HL-60 (cell line): Measurements from ENCODE around the gene SMARCA4.

ENCODE experiments used
- DNase-seq, 2 experiments: peaks; one replicate each; pipeline ENCODE4 v3.0.0-alpha.2; 2010 to 2020; ENCODE audit warnings: low read depth in 1 of 2, low spot score in 1 of 2
- H3K27ac ChIP-seq: fragments of 250-450 bp; sonication (Bioruptor Pico); replicated peaks from 2 replicates; pipeline ENCODE4 v1.5.1; 2020; ENCODE audit warnings: mild to moderate bottlenecking, moderate library complexity
- H3K27me3 ChIP-seq: fragments of 250-450 bp; sonication (Bioruptor Pico); 2 replicates; pipeline ENCODE4 v1.5.1; 2021; ENCODE audit warnings: mild to moderate bottlenecking, moderate library complexity; ENCODE audit not compliant: insufficient read depth, poor library complexity, severe bottlenecking
- H3K4me3 ChIP-seq: replicated peaks from 2 replicates; pipeline ENCODE4 v1.5.1; 2011; ENCODE audit warnings: mild to moderate bottlenecking, control low read depth, low read length; ENCODE audit not compliant: insufficient read depth
- CTCF ChIP-seq: IDR thresholded peaks from one replicate; pipeline ENCODE4 v1.5.1; 2011; ENCODE audit warnings: low read length, control low read depth, inconsistent platforms; ENCODE audit not compliant: insufficient read depth
- GABPA ChIP-seq: IDR thresholded peaks from 2 replicates; pipeline ENCODE4 v1.6.1; 2012; ENCODE audit warnings: low read depth
- POLR2AphosphoS5 ChIP-seq: IDR thresholded peaks from 2 replicates; pipeline ENCODE4 v1.6.1; 2012; ENCODE audit warnings: low read depth
- REST ChIP-seq: IDR thresholded peaks from 2 replicates; pipeline ENCODE4 v1.6.1; 2012; ENCODE audit warnings: low read depth; ENCODE audit not compliant: insufficient replicate concordance
- SPI1 ChIP-seq: IDR thresholded peaks from 2 replicates; pipeline ENCODE4 v1.6.1; 2012; ENCODE audit warnings: low read depth, mild to moderate bottlenecking, borderline replicate concordance

SMARCA4 gene

GRCh38 chr19:10984166-10984735 is 23.4 kb downstream of the SMARCA4 start:
- Histone ChIP-seq H3K27me3 (no peaks in the 10 kb centered on the region), H3K4me3 (no peak overlapping the region), H3K27ac (no peak overlapping the region)
- TF ChIP-seq GABPA (no peak), SPI1 (no peak), REST (no peak), CTCF (no peak), POLR2AphosphoS5 (no peak)
- DNase-seq = no peak

- TF ChIP-seq SPI1 (no peak), GABPA (no peak), CTCF (no peak), POLR2AphosphoS5 (no peak), REST (no peak)
- no peak overlapping the region for H3K4me3 ChIP-seq
- H3K27me3 ChIP-seq = no peaks in the 10 kb centered on the region
- H3K27ac ChIP-seq = no peak overlapping the region
- no peak for DNase-seq
Observed at GRCh38 chr19:10985502-10985901, 24.7 kb downstream of the SMARCA4 start.

- Histone ChIP-seq H3K4me3 (no peak overlapping the region), H3K27me3 (no peaks in the 10 kb centered on the region), H3K27ac (no peak overlapping the region)
- TF ChIP-seq CTCF = no peak
- no peak for TF ChIP-seq SPI1
- TF ChIP-seq REST = no peak
- no peak for TF ChIP-seq POLR2AphosphoS5
- TF ChIP-seq GABPA = no peak
- DNase-seq = no peak
Observed at GRCh38 chr19:10986301-10987127, 25.7 kb downstream of the SMARCA4 start.
